NCI-H2029 treated with DMSO at 0.1 percent for 48 hours (cell line): ENCODE measurements around the gene RD3L.

ENCODE experiments used
- DNase-seq: peaks from one replicate; lab custom pipeline; 2025; lab: John Stamatoyannopoulos, UW

The RD3L gene

GRCh38 chr14:103896578-103896977 is 45.8 kb downstream of the RD3L start:
- no peak for DNase-seq

- no peak for DNase-seq
Measured at GRCh38 chr14:103894723-103895059, 47.6 kb downstream of the RD3L start.

GRCh38 chr14:103894034-103894722 is 48.2 kb downstream of the RD3L start:
- DNase-seq = no peak

- no peak for DNase-seq
Measured at GRCh38 chr14:103892247-103892646, 50.1 kb downstream of the RD3L start.

- no peak for DNase-seq
Measured at GRCh38 chr14:103891667-103892215, 50.6 kb downstream of the RD3L start.

- DNase-seq = no peak
Measured at GRCh38 chr14:103890821-103891666, 51.3 kb downstream of the RD3L start.
